Psoas muscle (tissue), 8 donors: ENCODE results near the gene SMARCA2. TPM values are rescaled to one million over a fixed set of nuclear protein-coding genes. Genes with fewer than 3 reads are reported as not detected.
A peak's percentile ranks its signal among the peaks of the same experiment; 100 is the strongest.

ENCODE experiments used
- ATAC-seq, 4 donors: fragments of 200-7000 bp; cut with Tn5 transposase; one replicate each; pipeline ENCODE4 v1.9.1; 2020; ENCODE audit warnings: moderate library complexity in 3 of 4, mild to moderate bottlenecking in 2 of 4
- DNase-seq, 2 donors: peaks; one replicate each; pipeline ENCODE4 v3.0.0-alpha.2; 2020
- H3K27ac ChIP-seq: fragments of 200-600 bp; one replicate; pipeline ENCODE4 v1.8.0; 2022
- H3K27me3 ChIP-seq, 3 donors: fragments of 200-600 bp in 1 of 3; one replicate each; pipeline versions ENCODE4 v1.6.1 to v1.8.0; 2013 to 2022; ENCODE audit warnings: low read length in 2 of 3, mild to moderate bottlenecking in 2 of 3, moderate library complexity in 1 of 3; ENCODE audit not compliant: insufficient read depth in 3 of 3
- H3K36me3 ChIP-seq, 2 donors: fragments of 200-600 bp in 1 of 2; one replicate each; pipeline versions ENCODE4 v1.6.1 to v1.8.0; 2013 to 2022; ENCODE audit warnings: low read depth in 1 of 2, mild to moderate bottlenecking in 1 of 2, moderate library complexity in 1 of 2; ENCODE audit not compliant: insufficient read depth in 1 of 2
- H3K4me1 ChIP-seq: fragments of 200-600 bp; one replicate; pipeline ENCODE4 v1.8.0; 2022
- H3K4me3 ChIP-seq: fragments of 200-600 bp; one replicate; pipeline ENCODE4 v1.8.0; 2022; ENCODE audit warnings: mild to moderate bottlenecking
- H3K9me3 ChIP-seq: fragments of 200-600 bp; one replicate; pipeline ENCODE4 v1.8.0; 2022
- WGBS, 3 donors: extraction: QIAGEN DNeasy Blood & Tissue Kit; methylation state at CpG; one replicate each; pipeline versions ENCODE4 v1.1.6 to v1.1.7; 2013; 5-methylcytosine and 5-hydroxymethylcytosine counted together
- intact Hi-C, 2 donors: fragments of 100-400 bp; cut with DNase I; formaldehyde crosslinking; loops; one replicate each; pipeline versions ENCODE4 v1.11.0 to v1.14.2; 2022
- polyA plus RNA-seq, 3 donors: library from polyadenylated mRNA; stranded (reverse); fragments of 200-250 nt; gene quantifications; one replicate each; pipeline ENCODE4 v1.2.3, GENCODE V29; 2013
- total RNA-seq, 4 donors: library from RNA; stranded (reverse); fragmentation: NEBNext Ultra II Directional in 2 of 4; extraction: Animal tissue kit (Norgen Biotek cat#: 25700) in 2 of 4; gene quantifications; one replicate each; pipeline versions ENCODE4 v1.2.1 to v1.2.4, GENCODE V29; 2021 to 2023
- TF ChIP-seq, protein P1 (sequence below): fragments of 200-600 bp; IDR thresholded peaks from one replicate; pipeline ENCODE4 v1.8.0; 2022; ENCODE audit warnings: antibody characterized with exemption
- donor health status: healthy with polysubstance abuse.
- donor health status: DM: no; HTN: no; CAD: no; lungs with moderate emphysema.
- donor health status: Bipolar disorder and iron deficiency.
- donor health status: healthy.
- donor health status: DM: yes; HTN: yes; CAD: no.
- donor health status: DM: no; HTN: no; CAD: no.
- donor health status: DM: no; HTN: no; CAD: no.
- donor health status: DM: yes; HTN: yes; CAD: no.

The SMARCA2 gene
- total and polyA plus RNA-seq, 7 donors = 13.8 to 97.2 (median 64.6) TPM

DNA sequence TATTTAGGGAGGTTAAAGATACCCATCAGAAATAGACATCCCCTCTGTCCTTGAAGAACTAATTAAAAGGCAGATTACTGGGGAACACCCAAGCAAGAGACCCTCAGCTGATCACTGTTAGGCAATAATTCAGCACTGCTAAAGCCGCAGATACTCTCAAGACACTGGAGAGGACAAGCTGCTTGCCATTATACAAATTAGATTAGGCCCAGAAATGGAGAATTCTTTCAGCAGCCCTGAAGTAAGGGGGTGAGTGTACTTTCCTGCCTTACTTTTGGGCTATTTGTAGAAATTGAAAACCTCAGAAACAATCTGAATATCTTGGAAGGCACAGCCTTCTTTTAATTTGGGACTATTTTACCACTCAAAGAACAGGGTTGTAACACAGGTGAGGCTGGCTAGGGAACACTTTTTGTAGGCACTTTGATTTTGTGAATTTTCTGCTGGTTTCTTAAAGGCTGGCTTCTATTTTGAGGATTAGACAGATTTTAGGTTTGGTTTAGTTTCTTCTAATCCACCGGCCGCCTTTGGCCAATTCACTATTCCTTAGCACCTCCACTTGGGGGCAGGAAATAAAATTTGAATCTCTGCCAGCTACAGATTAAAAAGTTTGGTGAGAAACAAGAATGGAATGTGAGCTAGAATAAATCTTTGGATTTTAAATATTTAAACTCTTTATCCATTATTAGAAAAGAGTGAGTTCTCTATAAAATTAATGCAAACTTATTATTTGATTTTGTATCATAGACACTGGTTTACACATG, 106.0 kb downstream of the SMARCA2 start:
- TF ChIP-seq, protein P1, sequence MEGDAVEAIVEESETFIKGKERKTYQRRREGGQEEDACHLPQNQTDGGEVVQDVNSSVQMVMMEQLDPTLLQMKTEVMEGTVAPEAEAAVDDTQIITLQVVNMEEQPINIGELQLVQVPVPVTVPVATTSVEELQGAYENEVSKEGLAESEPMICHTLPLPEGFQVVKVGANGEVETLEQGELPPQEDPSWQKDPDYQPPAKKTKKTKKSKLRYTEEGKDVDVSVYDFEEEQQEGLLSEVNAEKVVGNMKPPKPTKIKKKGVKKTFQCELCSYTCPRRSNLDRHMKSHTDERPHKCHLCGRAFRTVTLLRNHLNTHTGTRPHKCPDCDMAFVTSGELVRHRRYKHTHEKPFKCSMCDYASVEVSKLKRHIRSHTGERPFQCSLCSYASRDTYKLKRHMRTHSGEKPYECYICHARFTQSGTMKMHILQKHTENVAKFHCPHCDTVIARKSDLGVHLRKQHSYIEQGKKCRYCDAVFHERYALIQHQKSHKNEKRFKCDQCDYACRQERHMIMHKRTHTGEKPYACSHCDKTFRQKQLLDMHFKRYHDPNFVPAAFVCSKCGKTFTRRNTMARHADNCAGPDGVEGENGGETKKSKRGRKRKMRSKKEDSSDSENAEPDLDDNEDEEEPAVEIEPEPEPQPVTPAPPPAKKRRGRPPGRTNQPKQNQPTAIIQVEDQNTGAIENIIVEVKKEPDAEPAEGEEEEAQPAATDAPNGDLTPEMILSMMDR = peak; percentile 23
- DNase-seq (no peak), ATAC-seq (peak in 1 of 4 donors; percentile 59)
- H3K4me1 ChIP-seq = peaks cover 24% of the 10 kb centered on the region
- H3K27ac ChIP-seq = no peak overlapping the region
- 50 to 71% (median 58%) methylated on average over 3 of the region's 3 CpGs for WGBS, 3 donors
- no peaks in the 10 kb centered on the region for H3K9me3 ChIP-seq
- H3K27me3 ChIP-seq = no peaks in the 10 kb centered on the region
- H3K4me3 ChIP-seq = no peak overlapping the region
- H3K36me3 ChIP-seq = peaks cover 7 to 70% of the 10 kb centered on the region in 2 donors
- intact Hi-C loops = loop anchor here in 1 of 2 donors (10.0 kb wide), 1 partner anchor 614 kb away; no protein-coding TSS in a partner anchor

DNA sequence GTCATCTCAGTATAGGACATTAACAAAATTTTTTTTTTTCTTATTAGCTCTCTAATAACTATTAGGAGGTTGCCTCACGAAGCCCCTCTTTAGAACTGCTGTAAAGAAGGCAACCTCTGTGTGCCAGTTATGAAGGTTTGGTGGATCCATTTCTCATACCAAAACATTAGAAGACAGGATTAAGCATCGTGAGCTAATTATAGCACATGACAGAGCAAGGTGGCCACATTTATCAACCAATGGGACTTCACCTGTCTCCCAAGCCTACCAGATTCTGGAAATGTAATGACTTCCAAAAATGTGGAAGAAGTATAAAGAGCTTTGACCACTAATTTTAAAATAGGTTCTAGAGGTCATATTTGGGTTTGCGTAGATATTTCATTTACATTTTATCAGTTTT, 107.2 kb downstream of the SMARCA2 start:
- Histone ChIP-seq H3K9me3 (no peaks in the 10 kb centered on the region), H3K4me3 (no peak overlapping the region), H3K36me3 (peaks cover 5 to 63% of the 10 kb centered on the region in 2 donors), H3K27me3 (no peaks in the 10 kb centered on the region), H3K4me1 (peaks cover 34% of the 10 kb centered on the region), H3K27ac (peak overlapping the region; percentile 24)
- intact Hi-C loops = loop anchor here in 1 of 2 donors (10.0 kb wide), 1 partner anchor 613 kb away; no protein-coding TSS in a partner anchor
- ATAC-seq (peak; percentile 81 to 88 (median 84)), DNase-seq (no peak)
- TF ChIP-seq, protein P1 = no peak
- WGBS, 3 donors = 52 to 66% (median 57%) methylated on average over 3 of the region's 3 CpGs

DNA sequence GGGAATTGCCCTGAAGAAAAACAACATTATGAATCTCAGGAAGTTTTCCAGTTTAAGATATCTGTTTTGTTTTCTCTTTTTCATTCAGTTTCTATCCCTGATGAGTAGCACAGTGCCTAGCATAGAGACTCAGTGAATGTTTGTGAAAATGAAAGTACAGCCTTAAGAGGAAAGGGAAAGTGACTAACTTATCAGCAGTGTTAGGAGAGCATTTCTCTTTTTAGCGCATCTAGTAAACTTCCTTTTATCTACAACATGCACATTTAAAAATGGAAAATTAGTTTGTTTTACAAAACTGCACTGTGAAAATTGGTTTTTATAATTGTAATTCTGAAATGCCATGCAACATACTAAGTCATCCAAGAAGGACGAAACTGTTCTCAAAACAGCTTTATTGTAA, 110.8 kb downstream of the SMARCA2 start:
- Histone ChIP-seq H3K9me3 (no peaks in the 10 kb centered on the region), H3K27me3 (no peaks in the 10 kb centered on the region), H3K4me1 (peaks cover 55% of the 10 kb centered on the region), H3K36me3 (peaks cover 0 to 35% of the 10 kb centered on the region in 2 donors), H3K4me3 (peak overlapping the region; percentile 26), H3K27ac (peak overlapping the region; percentile 65)
- TF ChIP-seq, protein P1 = no peak
- ATAC-seq = no peak
- intact Hi-C loops = loop anchor here in 1 of 2 donors (10.0 kb wide), 1 partner anchor 609 kb away; no protein-coding TSS in a partner anchor
- 20 to 47% (median 23%) methylated on average over 2 of the region's 2 CpGs for WGBS, 3 donors
- DNase-seq = no peak

DNA sequence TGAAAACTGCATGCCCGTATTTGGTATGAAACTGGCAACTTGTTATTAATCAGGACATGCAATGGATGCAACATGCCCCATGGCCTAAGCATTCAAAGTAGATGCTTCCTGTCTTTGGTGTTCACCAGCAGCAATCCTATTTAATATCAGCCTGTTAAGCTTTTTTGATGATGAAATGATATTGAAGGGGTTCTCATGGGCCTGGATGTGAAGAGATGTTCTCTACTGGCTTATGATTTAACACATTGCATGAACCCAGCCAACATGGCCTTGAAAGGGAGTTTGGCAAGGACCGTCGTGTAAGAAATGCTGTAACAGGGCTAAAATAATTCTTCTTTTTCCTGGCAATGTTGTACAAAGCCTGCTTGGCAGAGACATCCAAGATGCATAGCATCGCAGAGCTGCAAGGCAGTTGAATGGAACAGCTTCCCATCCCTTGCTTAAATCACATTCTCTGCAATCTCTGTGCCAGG, 111.2 kb downstream of the SMARCA2 start:
- WGBS, 3 donors = 16 to 40% (median 16%) methylated on average over 4 of the region's 4 CpGs
- peaks cover 0 to 34% of the 10 kb centered on the region in 2 donors for H3K36me3 ChIP-seq
- peak overlapping the region; percentile 26 for H3K4me3 ChIP-seq
- TF ChIP-seq, protein P1 = no peak
- H3K27ac ChIP-seq = peak overlapping the region; percentile 65
- DNase-seq = peak in 1 of 2 donors; percentile 21
- H3K4me1 ChIP-seq = peaks cover 55% of the 10 kb centered on the region
- H3K9me3 ChIP-seq = no peaks in the 10 kb centered on the region
- no peaks in the 10 kb centered on the region for H3K27me3 ChIP-seq
- intact Hi-C loops = loop anchor here in 1 of 2 donors (10.0 kb wide), 1 partner anchor 608 kb away; no protein-coding TSS in a partner anchor
- peak in 3 of 4 donors; percentile 18 to 36 (median 31) for ATAC-seq
